Keratinocyte (primary cell): ENCODE measurements around the gene PRKAR2B. TPM values are rescaled to one million over a fixed set of nuclear protein-coding genes. Genes with fewer than 3 reads are reported as not detected.

ENCODE experiments used
- DNase-seq: peaks from one replicate; pipeline ENCODE4 v3.0.0-alpha.2; 2011; ENCODE audit warnings: low read depth, missing footprints, low spot score
- FAIRE-seq: peaks from 2 replicates; lab custom pipeline; 2011; peaks lifted over from hg19 to GRCh38; lab: Jason Lieb, UNC
- H2AFZ ChIP-seq: 2 replicates; pipeline ENCODE4 v1.6.0; 2012; ENCODE audit warnings: low read length, control low read depth, inconsistent platforms; ENCODE audit not compliant: control insufficient read depth
- H3K27ac ChIP-seq: 2 replicates; pipeline ENCODE4 v1.5.1; 2011; ENCODE audit warnings: low read length; ENCODE audit not compliant: control insufficient read depth, insufficient read depth
- H3K27me3 ChIP-seq: 3 replicates; pipeline ENCODE4 v1.6.0; 2011; ENCODE audit warnings: low read length; ENCODE audit not compliant: control insufficient read depth, insufficient read depth; ENCODE audit errors: extremely low read depth
- H3K36me3 ChIP-seq, 2 experiments: 2 replicates in 1 of 2; 3 replicates in 1 of 2; pipeline ENCODE4 v1.5.1; 2011; ENCODE audit warnings: low read length in 2 of 2, mild to moderate bottlenecking in 1 of 2; ENCODE audit not compliant: control insufficient read depth in 2 of 2, insufficient read depth in 2 of 2; ENCODE audit errors: extremely low read depth in 1 of 2
- H3K4me1 ChIP-seq: 3 replicates; pipeline ENCODE4 v1.5.1; 2011; ENCODE audit warnings: low read length; ENCODE audit not compliant: control insufficient read depth, insufficient read depth; ENCODE audit errors: extremely low read depth
- H3K4me2 ChIP-seq: 3 replicates; pipeline ENCODE4 v1.6.0; 2011; ENCODE audit warnings: low read depth, low read length; ENCODE audit not compliant: control insufficient read depth, insufficient read depth; ENCODE audit errors: extremely low read depth
- H3K4me3 ChIP-seq, 3 experiments: fragments of 200-600 bp in 1 of 3; sonication (generic) in 1 of 3; 2 replicates in 2 of 3; 3 replicates in 1 of 3; pipeline ENCODE4 v1.5.1; 2011 to 2016; ENCODE audit warnings: low read length in 3 of 3, mild to moderate bottlenecking in 3 of 3, control low read depth in 2 of 3, inconsistent platforms in 1 of 3, low read depth in 1 of 3, mixed read lengths in 1 of 3, mixed run types in 1 of 3, moderate library complexity in 1 of 3; ENCODE audit not compliant: control insufficient read depth in 2 of 3, insufficient read depth in 2 of 3; ENCODE audit errors: extremely low read depth in 1 of 3
- H3K79me2 ChIP-seq: 2 replicates; pipeline ENCODE4 v1.6.0; 2012; ENCODE audit warnings: low read length; ENCODE audit not compliant: control insufficient read depth, insufficient read depth
- H3K9ac ChIP-seq: 3 replicates; pipeline ENCODE4 v1.6.0; 2011; ENCODE audit warnings: low read length; ENCODE audit not compliant: control insufficient read depth, insufficient read depth; ENCODE audit errors: extremely low read depth
- H3K9me1 ChIP-seq: 3 replicates; pipeline ENCODE4 v1.6.0; 2011; ENCODE audit warnings: low read length; ENCODE audit not compliant: control insufficient read depth, insufficient read depth; ENCODE audit errors: extremely low read depth
- H3K9me3 ChIP-seq: 2 replicates; pipeline ENCODE4 v1.5.1; 2012; ENCODE audit warnings: low read depth, low read length; ENCODE audit not compliant: control insufficient read depth
- H4K20me1 ChIP-seq: 3 replicates; pipeline ENCODE4 v1.6.0; 2011; ENCODE audit warnings: low read length; ENCODE audit not compliant: control insufficient read depth, insufficient read depth; ENCODE audit errors: extremely low read depth
- EZH2 ChIP-seq: IDR thresholded peaks from one replicate; pipeline ENCODE4 v1.6.1; 2012; ENCODE audit warnings: inconsistent platforms, mild to moderate bottlenecking, low read length, moderate library complexity
- dilution Hi-C: fragments of 300-500 bp; cut with MboI; formaldehyde crosslinking; loops from one replicate; pipeline ENCODE4 v1.7.0; 2020; ENCODE audit warnings: low sequenced_read_pairs; ENCODE audit not compliant: extremely low pct_ligation_motif_present
- polyA plus RNA-seq, 5 experiments: library from polyadenylated mRNA; depleted of rRNA in 3 of 5; stranded (reverse) in 3 of 5; stranded (forward) in 1 of 5; unstranded in 1 of 5; fragments of >200 nt; gene quantifications; 1 replicate in 1 of 5; 2 replicates in 3 of 5; 3 replicates in 1 of 5; pipeline versions ENCODE4 v1.2.1 to v1.2.3, GENCODE V29; 2011 to 2012; ENCODE audit warnings: missing spikeins in 2 of 5, low read depth in 1 of 5, low replicate concordance in 1 of 5
- TF ChIP-seq, protein P1 (sequence below), 3 experiments: IDR thresholded peaks in 1 of 3; conservative IDR thresholded peaks in 1 of 3; optimal IDR thresholded peaks in 1 of 3; 2 replicates in 2 of 3; 3 replicates in 1 of 3; pipeline versions ENCODE3 to v1.5.1; 2011; ENCODE audit warnings: low read length in 3 of 3, mild to moderate bottlenecking in 3 of 3, moderate library complexity in 2 of 3, control low read depth in 1 of 3, inconsistent platforms in 1 of 3; ENCODE audit not compliant: insufficient read depth in 2 of 3; ENCODE audit errors: extremely low read depth in 1 of 3

The PRKAR2B gene
- polyA plus RNA-seq, 1 donor (not counting 4 experiments of a cell fraction or from before 2014, with no cell fraction given) = 0.01 TPM

DNA sequence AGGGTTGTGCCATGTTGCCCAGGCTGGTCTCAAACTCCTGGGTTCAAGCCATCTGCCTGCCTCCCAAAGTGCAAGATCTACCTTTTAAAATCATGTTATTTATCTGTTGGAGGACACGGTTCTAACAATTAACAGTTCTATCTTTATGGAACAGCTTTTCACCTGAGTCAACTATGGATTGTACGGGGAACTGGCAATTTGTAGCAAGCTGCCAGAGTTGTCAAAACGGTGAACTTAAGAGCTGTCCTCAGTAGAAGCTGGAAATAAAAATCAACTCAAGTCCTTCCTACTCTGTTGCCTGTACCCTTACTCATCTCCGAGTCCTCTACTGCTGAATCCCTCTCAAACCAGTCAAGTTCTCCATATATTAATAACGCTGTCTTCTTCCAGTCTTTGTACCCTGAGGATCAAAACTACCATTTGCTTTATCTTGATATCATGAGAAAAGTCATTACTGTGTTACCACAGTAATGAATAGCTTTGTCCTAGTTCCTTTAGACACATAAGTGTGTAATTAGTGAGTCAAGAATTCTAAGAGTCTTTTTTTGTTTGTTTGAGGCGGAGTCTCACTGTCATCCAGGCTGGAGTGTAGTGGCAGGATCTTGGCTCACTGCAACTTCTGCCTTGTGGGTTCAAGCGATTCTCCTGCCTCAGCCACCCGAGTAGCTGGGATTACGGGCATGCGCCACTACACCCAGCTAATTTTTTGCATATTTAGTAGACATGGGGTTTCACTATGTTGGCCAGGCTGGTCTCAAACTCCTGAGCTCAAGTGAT is 152.5 kb downstream of the PRKAR2B start:
- H3K9me1 ChIP-seq = no peaks in the 10 kb centered on the region
- H3K79me2 ChIP-seq = no peaks in the 10 kb centered on the region
- H3K9me3 ChIP-seq = no peaks in the 10 kb centered on the region
- H3K4me2 ChIP-seq = no peak overlapping the region
- H4K20me1 ChIP-seq = no peaks in the 10 kb centered on the region
- DNase-seq (no peak), FAIRE-seq (no peak)
- no peak overlapping the region for H3K9ac ChIP-seq
- H2AFZ ChIP-seq = no peak overlapping the region
- no peaks in the 10 kb centered on the region for H3K27me3 ChIP-seq
- no peak overlapping the region for H3K4me3 ChIP-seq
- H3K4me1 ChIP-seq = no peaks in the 10 kb centered on the region
- peaks cover 12 to 19% of the 10 kb centered on the region in 2 experiments for H3K36me3 ChIP-seq
- H3K27ac ChIP-seq = no peak overlapping the region
- dilution Hi-C loops = no loop called here
- TF ChIP-seq EZH2 = no peak
- TF ChIP-seq, protein P1, sequence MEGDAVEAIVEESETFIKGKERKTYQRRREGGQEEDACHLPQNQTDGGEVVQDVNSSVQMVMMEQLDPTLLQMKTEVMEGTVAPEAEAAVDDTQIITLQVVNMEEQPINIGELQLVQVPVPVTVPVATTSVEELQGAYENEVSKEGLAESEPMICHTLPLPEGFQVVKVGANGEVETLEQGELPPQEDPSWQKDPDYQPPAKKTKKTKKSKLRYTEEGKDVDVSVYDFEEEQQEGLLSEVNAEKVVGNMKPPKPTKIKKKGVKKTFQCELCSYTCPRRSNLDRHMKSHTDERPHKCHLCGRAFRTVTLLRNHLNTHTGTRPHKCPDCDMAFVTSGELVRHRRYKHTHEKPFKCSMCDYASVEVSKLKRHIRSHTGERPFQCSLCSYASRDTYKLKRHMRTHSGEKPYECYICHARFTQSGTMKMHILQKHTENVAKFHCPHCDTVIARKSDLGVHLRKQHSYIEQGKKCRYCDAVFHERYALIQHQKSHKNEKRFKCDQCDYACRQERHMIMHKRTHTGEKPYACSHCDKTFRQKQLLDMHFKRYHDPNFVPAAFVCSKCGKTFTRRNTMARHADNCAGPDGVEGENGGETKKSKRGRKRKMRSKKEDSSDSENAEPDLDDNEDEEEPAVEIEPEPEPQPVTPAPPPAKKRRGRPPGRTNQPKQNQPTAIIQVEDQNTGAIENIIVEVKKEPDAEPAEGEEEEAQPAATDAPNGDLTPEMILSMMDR (optimal IDR thresholded peaks at IDR 0.05 in 1 of 3, IDR thresholded peaks at IDR 0.05 in 1 of 3, conservative IDR thresholded peaks at IDR 0.05 in 1 of 3; ENCODE audit: extremely low read depth in 1 of 3, insufficient read depth in 2 of 3, low read length in 3 of 3) = no peak

DNA sequence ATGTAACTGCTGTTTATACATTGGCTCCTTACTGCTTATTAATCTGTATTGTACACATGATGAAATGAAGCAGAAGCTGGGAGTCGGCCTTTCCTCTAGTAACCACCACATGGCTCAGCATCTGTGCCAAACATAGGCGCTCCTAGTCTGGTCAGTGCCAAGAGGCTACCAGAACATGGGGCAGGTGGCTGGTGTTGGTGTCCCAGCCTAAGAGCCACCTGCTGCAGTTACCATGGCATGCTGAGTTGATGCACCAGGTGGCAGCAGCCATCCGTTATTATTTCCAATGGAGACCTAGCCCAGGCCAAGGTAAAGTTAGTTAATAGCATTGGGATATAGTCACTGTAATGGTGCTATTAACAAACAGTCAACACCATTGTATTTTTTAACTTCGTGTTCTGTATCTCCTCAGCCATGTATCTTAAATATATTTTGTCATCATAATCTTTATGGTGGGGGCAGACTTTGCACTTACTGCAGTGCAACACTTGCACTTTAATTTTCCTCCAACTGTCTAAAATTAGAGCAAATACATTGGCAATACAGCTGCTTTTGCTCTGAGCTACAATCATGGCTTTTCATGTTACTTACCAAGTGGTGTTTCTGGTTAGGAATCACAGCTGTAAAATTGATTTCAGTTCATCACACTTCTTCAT is 157.4 kb downstream of the PRKAR2B start:
- H3K27ac ChIP-seq = no peak overlapping the region
- dilution Hi-C loops = no loop called here
- no peak for DNase-seq

More for the DNA sequence above, 157.4 kb downstream of the PRKAR2B start:
- H4K20me1 ChIP-seq = no peaks in the 10 kb centered on the region
- H3K36me3 ChIP-seq = peaks cover 10 to 16% of the 10 kb centered on the region in 2 experiments
- no peaks in the 10 kb centered on the region for H3K79me2 ChIP-seq
- H3K9me1 ChIP-seq = no peaks in the 10 kb centered on the region
- no peak overlapping the region for H3K4me3 ChIP-seq
- H2AFZ ChIP-seq = no peak overlapping the region
- H3K9me3 ChIP-seq = no peaks in the 10 kb centered on the region
- no peaks in the 10 kb centered on the region for H3K4me1 ChIP-seq
- H3K27me3 ChIP-seq = no peaks in the 10 kb centered on the region
- TF ChIP-seq EZH2 = no peak
- TF ChIP-seq, protein P1 (optimal IDR thresholded peaks at IDR 0.05 in 1 of 3, IDR thresholded peaks at IDR 0.05 in 1 of 3, conservative IDR thresholded peaks at IDR 0.05 in 1 of 3; ENCODE audit: extremely low read depth in 1 of 3, insufficient read depth in 2 of 3, low read length in 3 of 3) = peak; percentile 61 to 95 (median 79)
- H3K9ac ChIP-seq = no peak overlapping the region
- H3K4me2 ChIP-seq = no peak overlapping the region
- FAIRE-seq = peak; percentile 17
